DMS53 treated with DMSO at 0.1 percent for 48 hours (cell line): ENCODE measurements around the gene SETD1B.

Experiments used
- DNase-seq: peaks from one replicate; lab custom pipeline; 2025; ENCODE audit not compliant: unreplicated experiment; lab: John Stamatoyannopoulos, UW

SETD1B gene

GRCh38 chr12:121823727-121824115 is 19.9 kb downstream of the SETD1B start:
- DNase-seq: no peak

- no peak for DNase-seq
Measured at GRCh38 chr12:121825041-121825523, 21.3 kb downstream of the SETD1B start.

- DNase-seq: no peak
Measured at GRCh38 chr12:121826318-121827150, 22.7 kb downstream of the SETD1B start.

- no peak for DNase-seq
Measured at GRCh38 chr12:121827351-121828099, 23.7 kb downstream of the SETD1B start.

GRCh38 chr12:121828306-121828705 is 24.5 kb downstream of the SETD1B start:
- DNase-seq: no peak

- DNase-seq: no peak
Measured at GRCh38 chr12:121828826-121829225, 25.0 kb downstream of the SETD1B start.

- DNase-seq: no peak
Measured at GRCh38 chr12:121829250-121829918, 25.6 kb downstream of the SETD1B start.

GRCh38 chr12:121830134-121830533 is 26.3 kb downstream of the SETD1B start:
- no peak for DNase-seq

GRCh38 chr12:121830588-121831265 is 26.9 kb downstream of the SETD1B start:
- no peak for DNase-seq

- DNase-seq: no peak
Measured at GRCh38 chr12:121831571-121832245, 27.9 kb downstream of the SETD1B start.

- DNase-seq: no peak
Measured at GRCh38 chr12:121837680-121838079, 33.9 kb downstream of the SETD1B start.

GRCh38 chr12:121838126-121838525 is 34.3 kb downstream of the SETD1B start:
- no peak for DNase-seq

- DNase-seq: peak; percentile 95
Measured at GRCh38 chr12:121839106-121839992, 35.5 kb downstream of the SETD1B start.

GRCh38 chr12:121839993-121840761 is 36.4 kb downstream of the SETD1B start:
- no peak for DNase-seq

- no peak for DNase-seq
Measured at GRCh38 chr12:121843236-121843982, 39.6 kb downstream of the SETD1B start.

- DNase-seq: no peak
Measured at GRCh38 chr12:121845701-121846100, 41.9 kb downstream of the SETD1B start.

GRCh38 chr12:121849211-121849610 is 45.4 kb downstream of the SETD1B start:
- DNase-seq: no peak

GRCh38 chr12:121849665-121850064 is 45.9 kb downstream of the SETD1B start:
- no peak for DNase-seq
